Kidney (tissue), 14 donors: ENCODE data around the gene ZDHHC7. TPM values are rescaled to one million over a fixed set of nuclear protein-coding genes. Genes with fewer than 3 reads are reported as not detected.

Experiments used
- DNase-seq, 5 donors: peaks; one replicate each; pipeline ENCODE4 v3.0.0-alpha.2; 2013 to 2020
- FAIRE-seq: peaks from 2 replicates; lab custom pipeline; 2012; peaks lifted over from hg19 to GRCh38; lab: Jason Lieb, UNC
- H3K27ac ChIP-seq, 2 donors: one replicate each; pipeline ENCODE4 v1.7.0; 2013; ENCODE audit warnings: low read depth in 2 of 2, low read length in 2 of 2, inconsistent platforms in 1 of 2
- H3K27me3 ChIP-seq: one replicate; pipeline ENCODE4 v1.7.1; 2013; ENCODE audit warnings: low read length, inconsistent platforms; ENCODE audit not compliant: control insufficient read depth, insufficient read depth
- H3K36me3 ChIP-seq, 3 donors: one replicate each; pipeline versions ENCODE4 v1.7.0 to v1.7.1; 2013; ENCODE audit warnings: low read length in 3 of 3, control low read depth in 1 of 3, inconsistent platforms in 1 of 3; ENCODE audit not compliant: insufficient read depth in 3 of 3, control insufficient read depth in 2 of 3
- H3K4me1 ChIP-seq, 3 donors: one replicate each; pipeline versions ENCODE4 v1.7.0 to v1.7.1; 2013; ENCODE audit warnings: low read length in 3 of 3, inconsistent platforms in 1 of 3, low read depth in 1 of 3; ENCODE audit not compliant: control insufficient read depth in 2 of 3, insufficient read depth in 2 of 3
- H3K4me3 ChIP-seq, 3 donors: one replicate each; pipeline versions ENCODE4 v1.7.0 to v1.8.1; 2013; ENCODE audit warnings: low read length in 3 of 3, control low read depth in 1 of 3, inconsistent platforms in 1 of 3
- H3K9ac ChIP-seq, 3 donors: one replicate each; pipeline versions ENCODE4 v1.7.0 to v1.7.1; 2013; ENCODE audit warnings: low read length in 3 of 3, control low read depth in 1 of 3, inconsistent platforms in 1 of 3
- H3K9me3 ChIP-seq, 3 donors: one replicate each; pipeline versions ENCODE4 v1.7.0 to v1.7.1; 2013; ENCODE audit warnings: low read length in 3 of 3, control low read depth in 1 of 3, inconsistent platforms in 1 of 3; ENCODE audit not compliant: control insufficient read depth in 2 of 3, insufficient read depth in 1 of 3
- intact Hi-C: fragments of 100-400 bp; cut with DNase I; formaldehyde crosslinking; loops from one replicate; pipeline ENCODE4 v1.11.1; 2022
- polyA plus RNA-seq: library from polyadenylated mRNA; stranded (reverse); fragments of 350-450 nt; fragmentation: Illumina TruSeq; extraction: RNeasy Lipid Tissue Mini Kit (QIAGEN cat#74804); gene quantifications from one replicate; pipeline ENCODE4 v1.2.3, GENCODE V29; 2014; ENCODE audit warnings: low read depth, low replicate concordance; ENCODE audit not compliant: insufficient read depth
- total RNA-seq: library from RNA; stranded (reverse); fragmentation: NEBNext Ultra II Directional; extraction: Animal tissue kit (Norgen Biotek cat#: 25700); gene quantifications from one replicate; pipeline ENCODE4 v1.2.1, GENCODE V29; 2021
- TF ChIP-seq, protein P1 (sequence below): IDR thresholded peaks from 3 replicates; pipeline ENCODE4 v1.5.1; 2012; ENCODE audit warnings: mild to moderate bottlenecking, moderate library complexity, borderline replicate concordance; ENCODE audit not compliant: insufficient read depth; ENCODE audit errors: extremely low read depth
- donor health status: control.
- donor health status: control.
- donor health status: control.
- donor health status: control.
- donor health status: control.
- donor health status: DM: yes; HTN: yes; CAD: no.
- donor health status: Normal renal cell carcinoma (clear cell type).

ZDHHC7 gene
- total and polyA plus RNA-seq, 2 donors from 2014 or later: 23.4 to 54.4 TPM

DNA sequence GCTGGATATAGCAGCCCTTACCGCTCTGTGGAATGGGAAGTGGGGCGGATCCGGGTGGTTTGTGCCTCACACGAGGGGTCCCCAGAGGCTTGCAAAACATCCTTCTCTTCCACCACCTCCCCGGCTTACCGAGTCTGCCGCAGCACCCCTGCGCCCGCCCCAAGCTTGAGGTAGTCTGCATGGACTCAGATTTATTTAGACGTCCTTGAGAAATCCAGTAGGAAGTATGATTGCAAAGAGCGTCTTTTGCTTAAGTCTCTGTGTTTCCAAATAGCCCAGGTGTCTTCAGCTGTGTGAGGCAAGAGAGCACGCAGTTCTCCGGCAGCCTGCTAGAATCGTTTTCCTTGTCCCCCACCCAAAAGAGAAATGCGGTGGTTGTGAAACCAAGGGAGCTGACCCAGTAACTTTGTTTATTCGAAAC is 18.7 kb upstream of the ZDHHC7 start:
- Histone ChIP-seq H3K27me3 (no peaks in the 10 kb centered on the region), H3K27ac (no peak overlapping the region), H3K36me3 (no peaks in the 10 kb centered on the region), H3K4me1 (peaks cover 0 to 14% (median 6%) of the 10 kb centered on the region in 3 donors), H3K9ac (no peak overlapping the region), H3K4me3 (no peak overlapping the region), H3K9me3 (no peaks in the 10 kb centered on the region)
- DNase-seq (no peak), FAIRE-seq (no peak)
- intact Hi-C loops: no loop called here
- TF ChIP-seq, protein P1, sequence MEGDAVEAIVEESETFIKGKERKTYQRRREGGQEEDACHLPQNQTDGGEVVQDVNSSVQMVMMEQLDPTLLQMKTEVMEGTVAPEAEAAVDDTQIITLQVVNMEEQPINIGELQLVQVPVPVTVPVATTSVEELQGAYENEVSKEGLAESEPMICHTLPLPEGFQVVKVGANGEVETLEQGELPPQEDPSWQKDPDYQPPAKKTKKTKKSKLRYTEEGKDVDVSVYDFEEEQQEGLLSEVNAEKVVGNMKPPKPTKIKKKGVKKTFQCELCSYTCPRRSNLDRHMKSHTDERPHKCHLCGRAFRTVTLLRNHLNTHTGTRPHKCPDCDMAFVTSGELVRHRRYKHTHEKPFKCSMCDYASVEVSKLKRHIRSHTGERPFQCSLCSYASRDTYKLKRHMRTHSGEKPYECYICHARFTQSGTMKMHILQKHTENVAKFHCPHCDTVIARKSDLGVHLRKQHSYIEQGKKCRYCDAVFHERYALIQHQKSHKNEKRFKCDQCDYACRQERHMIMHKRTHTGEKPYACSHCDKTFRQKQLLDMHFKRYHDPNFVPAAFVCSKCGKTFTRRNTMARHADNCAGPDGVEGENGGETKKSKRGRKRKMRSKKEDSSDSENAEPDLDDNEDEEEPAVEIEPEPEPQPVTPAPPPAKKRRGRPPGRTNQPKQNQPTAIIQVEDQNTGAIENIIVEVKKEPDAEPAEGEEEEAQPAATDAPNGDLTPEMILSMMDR: no peak

- intact Hi-C loops: no loop called here
- Histone ChIP-seq H3K36me3 (no peaks in the 10 kb centered on the region), H3K27ac (no peak overlapping the region), H3K9ac (peak overlapping the region in 1 of 3 donors; percentile 14), H3K9me3 (no peaks in the 10 kb centered on the region), H3K27me3 (no peaks in the 10 kb centered on the region), H3K4me3 (peak overlapping the region in 1 of 3 donors; percentile 86), H3K4me1 (peaks cover 0 to 14% (median 6%) of the 10 kb centered on the region in 3 donors)
- FAIRE-seq (no peak), DNase-seq (peak in 1 of 5 donors; percentile 34)
- TF ChIP-seq, protein P1: no peak
Measured at GRCh38 chr16:85029408-85029784, 18.1 kb upstream of the ZDHHC7 start.

- H3K4me1 ChIP-seq: peaks cover 0 to 14% (median 6%) of the 10 kb centered on the region in 3 donors
- H3K27ac ChIP-seq: peak overlapping the region in 1 of 2 donors; percentile 8
- no peaks in the 10 kb centered on the region for H3K9me3 ChIP-seq
- H3K4me3 ChIP-seq: peak overlapping the region in 2 of 3 donors; percentile 21 to 86
- DNase-seq (peak in 2 of 5 donors; percentile 35 to 88), FAIRE-seq (no peak)
- H3K27me3 ChIP-seq: no peaks in the 10 kb centered on the region
- intact Hi-C loops: no loop called here
- peak overlapping the region in 1 of 3 donors; percentile 74 for H3K9ac ChIP-seq
- no peaks in the 10 kb centered on the region for H3K36me3 ChIP-seq
- TF ChIP-seq, protein P1: no peak
Measured at GRCh38 chr16:85028685-85029407, 17.5 kb upstream of the ZDHHC7 start.
